HFFc6 (cell line): ENCODE results near the gene ELF3. TPM values are rescaled to one million over a fixed set of nuclear protein-coding genes. Genes with fewer than 3 reads are reported as not detected.
"Not testable (repeated sequence)": the region's sequence is repeated elsewhere in the genome, so short reads cannot be mapped to it uniquely, and the experiment has no call there.

Source experiments
- DNase-seq: peaks from one replicate; pipeline ENCODE4 v3.0.0-alpha.2; 2018
- H3K27ac Mint-ChIP-seq: 2 replicates; pipeline ENCODE4 v1.8.0; 2020; ENCODE audit warnings: mild to moderate bottlenecking, mixed read lengths
- H3K27me3 Mint-ChIP-seq: 2 replicates; pipeline ENCODE4 v1.8.0; 2021; ENCODE audit warnings: mild to moderate bottlenecking, moderate library complexity, mixed read lengths; ENCODE audit not compliant: insufficient read depth
- H3K36me3 Mint-ChIP-seq: 2 replicates; pipeline ENCODE4 v1.8.0; 2021; ENCODE audit warnings: low read depth, mixed read lengths
- H3K4me1 Mint-ChIP-seq: 2 replicates; pipeline ENCODE4 v1.8.0; 2020; ENCODE audit warnings: low read depth, mixed read lengths
- H3K4me3 Mint-ChIP-seq: 2 replicates; pipeline ENCODE4 v1.8.0; 2020; ENCODE audit warnings: mild to moderate bottlenecking, moderate library complexity, mixed read lengths
- H3K9me3 Mint-ChIP-seq: 2 replicates; pipeline ENCODE4 v1.8.0; 2020; ENCODE audit warnings: mild to moderate bottlenecking, mixed read lengths
- CTCF ChIP-seq: fragments of 200-600 bp; sonication (generic); IDR thresholded peaks from 2 replicates; pipeline ENCODE4 v1.5.0; 2021; ENCODE audit warnings: antibody characterized with exemption, mild to moderate bottlenecking
- microRNA-seq: library from miRNA; unstranded; fragments of <30 nt; microRNA quantifications from one replicate; pipeline ENCODE4, GENCODE V29; 2019
- total RNA-seq, 6 experiments: library from RNA; stranded (reverse); fragmentation: NEBNext Ultra II Directional; extraction: Animal tissue kit (Norgen Biotek cat#: 25700); gene quantifications; 2 replicates in 1 of 6; 3 replicates in 5 of 6; pipeline ENCODE4 v1.2.3, GENCODE V29; 2021

ELF3 gene
- total RNA-seq, 6 experiments from 2014 or later: 0.09 TPM; not detected in 4

GRCh38 chr1:202063093-202063492 lies 52.7 kb downstream of the ELF3 start:
- Mint-ChIP-seq H3K4me3 (no peak overlapping the region), H3K9me3 (no peaks in the 10 kb centered on the region), H3K27me3 (peaks cover 27% of the 10 kb centered on the region), H3K27ac (no peak overlapping the region), H3K36me3 (no peaks in the 10 kb centered on the region), H3K4me1 (peaks cover 8% of the 10 kb centered on the region)
- no peak for TF ChIP-seq CTCF
- no peak for DNase-seq

GRCh38 chr1:202064889-202065312 lies 54.5 kb downstream of the ELF3 start:
- not testable (repeated sequence) for H3K27ac Mint-ChIP-seq, H3K36me3 Mint-ChIP-seq, H3K9me3 Mint-ChIP-seq, DNase-seq, H3K4me1 Mint-ChIP-seq, H3K4me3 Mint-ChIP-seq
- H3K27me3 Mint-ChIP-seq: peaks cover 26% of the 10 kb centered on the region

Small RNA genes within 50 kb of the gene (microRNA-seq; reads per million reads assigned to microRNA genes)
- gene MIR6740: not detected

Other genes starting within 250 kb of the ELF3 start
- gene IPO9, start 181.4 kb upstream of the ELF3 start, total RNA-seq: 10 to 100 TPM; 54.1 to 77.8 (median 63.6) TPM
- gene SHISA4, start 121.7 kb upstream of the ELF3 start, total RNA-seq: 10 to 100 TPM; 29.8 to 49.6 (median 39.9) TPM
- 10 to 100 TPM; 19.0 to 37.4 (median 36.5) TPM for gene LMOD1, start 64.0 kb upstream of the ELF3 start, total RNA-seq
- 100 to 1,000 TPM; 114 to 128 (median 122) TPM for gene TIMM17A, start 55.1 kb upstream of the ELF3 start, total RNA-seq
- 10 to 100 TPM; 66.6 to 82.5 (median 76.4) TPM for gene RNPEP, start 27.9 kb upstream of the ELF3 start, total RNA-seq
- not detected for gene GPR37L1, start 112.3 kb downstream of the ELF3 start, total RNA-seq
- 10 to 100 TPM; 44.6 to 60.7 (median 48.6) TPM for gene ARL8A, start 134.2 kb downstream of the ELF3 start, total RNA-seq
- gene PTPN7, start 150.0 kb downstream of the ELF3 start, total RNA-seq: not detected
- not detected for gene LGR6, start 183.2 kb downstream of the ELF3 start, total RNA-seq